ENCODE results near the gene DHX15. TPM values are rescaled to one million over a fixed set of nuclear protein-coding genes. Genes with fewer than 3 reads are reported as not detected.

DHX15 gene
- total RNA-seq, 1 donor from 2014 or later: 206 TPM

- no peaks in the 10 kb centered on the region for H3K36me3 Mint-ChIP-seq (ENCODE audit: insufficient read depth)
- H3K27me3 Mint-ChIP-seq: no peaks in the 10 kb centered on the region
- no peak overlapping the region for H3K4me3 Mint-ChIP-seq (ENCODE audit: low read depth)
- H3K27ac Mint-ChIP-seq: no peak overlapping the region
- H3K9me3 Mint-ChIP-seq (ENCODE audit: low read depth): no peaks in the 10 kb centered on the region
- TF ChIP-seq, protein P1, sequence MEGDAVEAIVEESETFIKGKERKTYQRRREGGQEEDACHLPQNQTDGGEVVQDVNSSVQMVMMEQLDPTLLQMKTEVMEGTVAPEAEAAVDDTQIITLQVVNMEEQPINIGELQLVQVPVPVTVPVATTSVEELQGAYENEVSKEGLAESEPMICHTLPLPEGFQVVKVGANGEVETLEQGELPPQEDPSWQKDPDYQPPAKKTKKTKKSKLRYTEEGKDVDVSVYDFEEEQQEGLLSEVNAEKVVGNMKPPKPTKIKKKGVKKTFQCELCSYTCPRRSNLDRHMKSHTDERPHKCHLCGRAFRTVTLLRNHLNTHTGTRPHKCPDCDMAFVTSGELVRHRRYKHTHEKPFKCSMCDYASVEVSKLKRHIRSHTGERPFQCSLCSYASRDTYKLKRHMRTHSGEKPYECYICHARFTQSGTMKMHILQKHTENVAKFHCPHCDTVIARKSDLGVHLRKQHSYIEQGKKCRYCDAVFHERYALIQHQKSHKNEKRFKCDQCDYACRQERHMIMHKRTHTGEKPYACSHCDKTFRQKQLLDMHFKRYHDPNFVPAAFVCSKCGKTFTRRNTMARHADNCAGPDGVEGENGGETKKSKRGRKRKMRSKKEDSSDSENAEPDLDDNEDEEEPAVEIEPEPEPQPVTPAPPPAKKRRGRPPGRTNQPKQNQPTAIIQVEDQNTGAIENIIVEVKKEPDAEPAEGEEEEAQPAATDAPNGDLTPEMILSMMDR (IDR thresholded peaks at IDR 0.05; ENCODE audit: unreplicated experiment): no peak
- DNase-seq (ENCODE audit: low spot score, unreplicated experiment): no peak
- H3K4me1 Mint-ChIP-seq (ENCODE audit: low read depth): peaks cover 5% of the 10 kb centered on the region
These were observed 23.0 kb upstream of the DHX15 start for GRCh38 chr4:24607334-24607733.

DNA sequence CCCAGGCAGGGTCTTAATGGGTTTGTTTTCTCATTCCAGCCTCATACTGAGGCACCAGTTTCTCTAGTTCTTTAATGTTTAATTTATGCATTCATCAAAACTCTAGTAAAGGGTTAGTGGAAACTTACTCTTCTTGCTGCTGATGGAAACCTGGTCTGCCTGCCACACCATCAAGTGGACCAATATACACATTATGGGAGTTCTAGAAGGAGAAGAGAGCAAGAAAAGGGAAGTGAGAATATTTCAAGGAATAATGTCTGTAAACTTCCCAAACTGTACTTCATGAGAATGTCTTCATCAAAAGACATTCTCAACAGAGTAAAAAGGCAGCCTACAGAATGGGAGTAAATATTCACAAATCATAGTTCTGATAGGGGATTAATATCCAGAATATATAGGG, 20.9 kb upstream of the DHX15 start:
- Mint-ChIP-seq H3K27me3 (no peaks in the 10 kb centered on the region), H3K4me1 (ENCODE audit: low read depth) (peaks cover 15% of the 10 kb centered on the region), H3K9me3 (ENCODE audit: low read depth) (no peaks in the 10 kb centered on the region), H3K4me3 (ENCODE audit: low read depth) (no peak overlapping the region), H3K27ac (no peak overlapping the region), H3K36me3 (ENCODE audit: insufficient read depth) (no peaks in the 10 kb centered on the region)
- no peak for DNase-seq (ENCODE audit: low spot score, unreplicated experiment)
- TF ChIP-seq, protein P1 (IDR thresholded peaks at IDR 0.05; ENCODE audit: unreplicated experiment): no peak

- Mint-ChIP-seq H3K27ac (no peak overlapping the region), H3K4me3 (ENCODE audit: low read depth) (no peak overlapping the region), H3K36me3 (ENCODE audit: insufficient read depth) (peaks cover 3% of the 10 kb centered on the region), H3K27me3 (no peaks in the 10 kb centered on the region), H3K9me3 (ENCODE audit: low read depth) (peaks cover 3% of the 10 kb centered on the region), H3K4me1 (ENCODE audit: low read depth) (peaks cover 19% of the 10 kb centered on the region)
- no peak for DNase-seq (ENCODE audit: low spot score, unreplicated experiment)
- TF ChIP-seq, protein P1 (IDR thresholded peaks at IDR 0.05; ENCODE audit: unreplicated experiment): no peak
These were observed 20.3 kb upstream of the DHX15 start for GRCh38 chr4:24604558-24605214.

- H3K27me3 Mint-ChIP-seq: no peaks in the 10 kb centered on the region
- no peak overlapping the region for H3K27ac Mint-ChIP-seq
- peaks cover 4% of the 10 kb centered on the region for H3K36me3 Mint-ChIP-seq (ENCODE audit: insufficient read depth)
- DNase-seq (ENCODE audit: low spot score, unreplicated experiment): no peak
- TF ChIP-seq, protein P1 (IDR thresholded peaks at IDR 0.05; ENCODE audit: unreplicated experiment): no peak
- H3K4me1 Mint-ChIP-seq (ENCODE audit: low read depth): peaks cover 21% of the 10 kb centered on the region
- H3K9me3 Mint-ChIP-seq (ENCODE audit: low read depth): peaks cover 5% of the 10 kb centered on the region
- H3K4me3 Mint-ChIP-seq (ENCODE audit: low read depth): no peak overlapping the region
These were observed 19.0 kb upstream of the DHX15 start for GRCh38 chr4:24603343-24603742.

- H3K27ac Mint-ChIP-seq: peak overlapping the region; percentile 9
- peaks cover 10% of the 10 kb centered on the region for H3K9me3 Mint-ChIP-seq (ENCODE audit: low read depth)
- H3K4me3 Mint-ChIP-seq (ENCODE audit: low read depth): no peak overlapping the region
- peaks cover 9% of the 10 kb centered on the region for H3K36me3 Mint-ChIP-seq (ENCODE audit: insufficient read depth)
- no peak for DNase-seq (ENCODE audit: low spot score, unreplicated experiment)
- TF ChIP-seq, protein P1 (IDR thresholded peaks at IDR 0.05; ENCODE audit: unreplicated experiment): no peak
- no peaks in the 10 kb centered on the region for H3K27me3 Mint-ChIP-seq
- H3K4me1 Mint-ChIP-seq (ENCODE audit: low read depth): peaks cover 37% of the 10 kb centered on the region
These were observed 16.8 kb upstream of the DHX15 start for GRCh38 chr4:24601121-24601520.
